Measurements from ENCODE around the gene NDUFS6.

Gene NDUFS6

DNA sequence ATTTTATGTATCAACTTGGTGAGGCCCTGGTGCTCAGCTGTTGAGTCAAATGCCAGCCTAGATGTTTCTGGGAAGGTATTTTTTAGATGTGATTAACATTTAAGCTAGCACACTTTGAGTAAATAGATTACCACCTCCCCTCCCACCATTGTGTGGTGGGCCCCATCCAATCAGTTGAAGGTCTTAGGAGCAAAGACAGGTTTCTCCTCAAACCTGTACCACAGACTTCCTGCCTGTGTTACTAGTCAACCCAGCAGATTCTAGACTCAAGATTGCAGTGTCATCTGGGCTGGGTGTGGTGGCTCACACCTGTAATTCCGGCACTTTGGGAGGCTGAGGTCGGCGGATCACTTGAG lies 35.3 kb upstream of the NDUFS6 start:
- no peak overlapping the region for H3K4me3 ChIP-seq (replicated peaks; ENCODE audit: low read depth, low read length)
- no peak for DNase-seq (ENCODE audit: low read depth)

DNA sequence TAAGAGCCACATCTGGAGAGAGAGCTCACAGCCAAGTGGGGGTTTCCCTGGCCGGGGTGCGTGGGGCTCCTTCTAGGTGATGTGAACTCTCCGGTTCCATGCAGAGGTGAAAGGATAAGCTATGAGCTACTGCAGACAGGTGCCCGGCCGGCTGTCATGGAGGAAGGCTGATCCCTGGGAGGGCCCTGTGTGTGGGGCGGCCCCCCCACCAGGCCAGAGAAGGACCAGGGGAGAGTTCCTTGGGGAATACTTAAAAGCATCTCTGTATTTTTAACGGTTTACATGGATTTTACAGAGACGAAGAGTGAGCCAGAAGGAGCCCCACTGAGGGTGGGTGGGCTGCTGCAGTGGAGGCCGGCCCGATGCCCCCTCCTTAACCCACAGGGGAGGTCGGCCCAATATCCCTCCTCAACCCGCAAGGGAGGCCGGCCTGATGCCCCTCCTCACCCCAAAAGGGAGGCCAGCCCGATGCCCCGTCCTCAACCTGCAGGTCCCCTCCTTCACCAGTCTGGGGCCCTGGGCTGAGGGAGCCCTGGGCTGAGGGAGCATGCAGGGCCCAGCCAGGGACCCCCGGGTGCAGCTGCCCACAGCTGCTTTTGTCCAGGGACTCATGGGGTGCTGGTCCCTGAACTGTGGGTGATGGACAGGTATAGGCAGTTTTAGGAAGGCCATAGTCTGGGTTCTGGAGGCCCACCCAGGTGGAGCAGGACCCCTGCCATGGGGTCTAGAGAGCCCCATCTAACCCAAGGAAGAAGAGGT lies 33.5 kb upstream of the NDUFS6 start:
- H3K4me3 ChIP-seq (replicated peaks; ENCODE audit: low read depth, low read length) = no peak overlapping the region
- no peak for TF ChIP-seq CTCF (IDR thresholded peaks at IDR 0.05; ENCODE audit: low read length, missing control alignments)
- DNase-seq (ENCODE audit: low read depth) = no peak

More for the DNA sequence above, 35.3 kb upstream of the NDUFS6 start:
- TF ChIP-seq CTCF (IDR thresholded peaks at IDR 0.05; ENCODE audit: low read length, missing control alignments) = no peak

GRCh38 chr5:1768283-1769000 lies 32.8 kb upstream of the NDUFS6 start:
- no peak for TF ChIP-seq CTCF (IDR thresholded peaks at IDR 0.05; ENCODE audit: low read length, missing control alignments)
- no peak overlapping the region for H3K4me3 ChIP-seq (replicated peaks; ENCODE audit: low read depth, low read length)
- DNase-seq (ENCODE audit: low read depth) = no peak

DNA sequence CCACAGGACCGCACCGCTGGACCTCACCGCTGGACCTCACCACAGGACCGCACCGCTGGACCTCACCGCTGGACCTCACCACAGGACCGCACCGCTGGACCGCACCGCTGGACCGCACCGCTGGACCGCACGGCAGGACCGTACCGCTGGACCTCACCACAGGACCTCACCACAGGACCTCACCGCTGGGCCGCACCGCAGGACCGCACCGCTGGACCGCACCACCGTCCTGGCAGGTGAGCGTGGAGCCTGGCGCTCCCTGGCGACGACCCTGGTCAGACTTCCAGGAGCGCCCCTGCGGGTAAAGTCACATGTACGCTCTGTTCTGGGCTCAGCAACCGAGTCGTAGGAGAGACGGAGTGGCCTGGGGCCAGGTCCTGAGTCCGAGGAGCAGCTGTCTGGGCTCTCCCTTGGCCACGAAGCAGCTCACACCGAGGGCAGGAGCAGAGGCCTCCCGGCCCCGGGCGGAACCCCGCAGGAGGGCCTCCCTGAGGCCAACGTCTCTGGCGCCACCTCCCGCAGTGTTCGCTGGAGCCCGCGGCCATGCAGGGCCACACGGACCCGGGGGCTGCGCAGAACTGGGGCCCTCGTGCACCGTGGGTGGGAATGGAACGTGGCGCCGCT lies 32.1 kb upstream of the NDUFS6 start:
- DNase-seq (ENCODE audit: low read depth) = no peak
- no peak for TF ChIP-seq CTCF (IDR thresholded peaks at IDR 0.05; ENCODE audit: low read length, missing control alignments)
- no peak overlapping the region for H3K4me3 ChIP-seq (replicated peaks; ENCODE audit: low read depth, low read length)

DNA sequence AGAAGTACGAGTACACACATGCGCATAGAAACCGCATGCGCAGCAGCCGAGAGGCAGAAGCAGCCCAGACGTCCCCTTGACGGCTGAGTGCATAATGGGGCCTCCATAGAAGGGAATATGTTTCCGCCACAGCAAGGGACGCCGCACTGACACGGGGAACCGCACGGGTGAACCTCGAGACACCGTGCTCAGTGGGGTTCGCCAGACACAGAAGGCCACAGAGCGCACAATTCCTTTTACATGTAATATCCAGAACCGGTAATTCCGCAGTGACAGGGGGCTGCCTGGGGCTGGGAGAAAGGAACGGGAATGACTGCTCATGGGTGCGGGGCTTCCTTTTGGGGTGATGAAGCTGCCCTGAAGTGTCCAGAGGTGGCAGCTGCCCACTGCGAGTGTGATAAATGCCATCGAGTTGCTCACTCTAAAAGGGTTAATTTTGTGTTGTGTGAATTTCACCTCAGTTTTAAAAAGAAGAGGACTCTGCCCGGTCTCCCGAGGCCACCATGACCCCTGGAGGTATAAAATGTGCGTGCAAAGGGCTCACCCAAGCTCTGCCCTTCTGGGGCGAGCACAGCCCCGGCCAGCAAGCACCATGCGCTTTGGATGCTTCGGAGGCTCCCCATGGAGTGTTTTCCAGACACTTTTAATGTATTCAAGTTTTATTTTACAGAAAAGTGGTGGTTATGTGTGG lies 31.3 kb upstream of the NDUFS6 start:
- H3K4me3 ChIP-seq (replicated peaks; ENCODE audit: low read depth, low read length) = no peak overlapping the region
- no peak for DNase-seq (ENCODE audit: low read depth)
- no peak for TF ChIP-seq CTCF (IDR thresholded peaks at IDR 0.05; ENCODE audit: low read length, missing control alignments)

GRCh38 chr5:1770443-1770802 lies 30.8 kb upstream of the NDUFS6 start:
- TF ChIP-seq CTCF (IDR thresholded peaks at IDR 0.05; ENCODE audit: low read length, missing control alignments) = no peak
- H3K4me3 ChIP-seq (replicated peaks; ENCODE audit: low read depth, low read length) = no peak overlapping the region
- DNase-seq (ENCODE audit: low read depth) = no peak

All from fibroblast of pulmonary artery (primary cell).